Measurements from ENCODE around the gene CRNKL1.
A peak's percentile ranks its signal among the peaks of the same experiment; 100 is the strongest.
"Not testable (repeated sequence)": the region's sequence is repeated elsewhere in the genome, so short reads cannot be mapped to it uniquely, and the experiment has no call there.

The CRNKL1 gene

DNA sequence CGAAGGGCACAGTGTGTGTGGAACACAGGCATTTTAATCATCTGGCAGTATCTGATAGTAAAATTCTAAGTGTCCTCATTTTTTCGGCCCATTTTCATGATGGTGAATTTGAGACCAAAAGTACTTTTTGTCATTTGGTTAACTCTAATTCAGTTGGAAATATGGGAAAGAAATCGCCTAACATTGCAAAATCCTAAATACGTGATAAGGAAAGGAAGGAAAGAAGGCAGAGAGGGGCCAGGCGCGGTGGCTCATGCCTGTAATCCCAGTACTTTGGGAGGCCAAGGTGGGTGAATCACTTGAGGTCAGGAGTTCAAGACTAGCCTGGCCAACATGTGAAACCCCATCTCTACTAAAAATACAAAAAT lies 48.3 kb downstream of the CRNKL1 start:
- not testable (repeated sequence) for DNase-seq

DNA sequence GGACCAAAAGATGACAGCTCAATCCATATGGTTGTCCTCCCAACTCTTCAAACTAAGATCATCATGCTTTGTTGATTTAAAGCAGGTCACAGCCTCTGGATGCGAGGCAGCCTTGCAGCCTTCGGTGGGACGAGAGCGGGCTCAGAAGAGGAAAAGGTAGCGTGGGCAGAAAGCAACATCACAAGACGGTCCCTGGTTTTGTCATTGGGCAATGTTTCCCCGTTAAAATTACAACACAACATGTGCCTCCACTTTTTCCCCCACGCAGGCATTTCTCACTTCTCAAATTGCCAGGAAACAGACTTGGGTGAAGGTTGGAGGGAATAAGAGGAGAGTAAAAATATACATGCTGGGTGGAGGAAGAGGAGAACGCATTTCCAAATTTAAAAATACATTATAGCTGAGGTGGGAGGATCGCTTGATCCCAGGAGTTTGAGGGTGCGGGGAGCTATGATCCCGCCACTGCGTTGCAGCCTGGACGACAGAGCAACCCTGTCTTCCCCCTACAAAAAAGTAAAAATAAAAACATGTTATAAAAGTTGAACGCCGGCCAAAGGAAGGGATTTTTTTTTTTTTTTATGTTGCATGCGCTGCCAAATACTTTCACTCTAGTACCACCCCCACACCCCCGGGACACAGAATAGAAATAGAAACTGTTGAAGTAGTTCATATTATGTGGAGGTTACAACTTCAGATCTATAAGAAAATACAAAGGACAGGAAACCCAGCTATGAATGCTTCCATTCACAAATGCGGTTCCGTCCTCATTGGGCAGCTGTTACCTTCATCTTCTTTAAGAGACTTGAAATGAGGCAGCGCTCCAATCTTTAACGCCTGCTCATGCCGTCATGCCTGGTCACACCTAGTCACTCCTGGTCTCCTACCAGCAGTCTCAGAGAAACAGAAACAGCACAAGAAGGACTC lies 49.0 kb downstream of the CRNKL1 start:
- DNase-seq, result no peak

DNA sequence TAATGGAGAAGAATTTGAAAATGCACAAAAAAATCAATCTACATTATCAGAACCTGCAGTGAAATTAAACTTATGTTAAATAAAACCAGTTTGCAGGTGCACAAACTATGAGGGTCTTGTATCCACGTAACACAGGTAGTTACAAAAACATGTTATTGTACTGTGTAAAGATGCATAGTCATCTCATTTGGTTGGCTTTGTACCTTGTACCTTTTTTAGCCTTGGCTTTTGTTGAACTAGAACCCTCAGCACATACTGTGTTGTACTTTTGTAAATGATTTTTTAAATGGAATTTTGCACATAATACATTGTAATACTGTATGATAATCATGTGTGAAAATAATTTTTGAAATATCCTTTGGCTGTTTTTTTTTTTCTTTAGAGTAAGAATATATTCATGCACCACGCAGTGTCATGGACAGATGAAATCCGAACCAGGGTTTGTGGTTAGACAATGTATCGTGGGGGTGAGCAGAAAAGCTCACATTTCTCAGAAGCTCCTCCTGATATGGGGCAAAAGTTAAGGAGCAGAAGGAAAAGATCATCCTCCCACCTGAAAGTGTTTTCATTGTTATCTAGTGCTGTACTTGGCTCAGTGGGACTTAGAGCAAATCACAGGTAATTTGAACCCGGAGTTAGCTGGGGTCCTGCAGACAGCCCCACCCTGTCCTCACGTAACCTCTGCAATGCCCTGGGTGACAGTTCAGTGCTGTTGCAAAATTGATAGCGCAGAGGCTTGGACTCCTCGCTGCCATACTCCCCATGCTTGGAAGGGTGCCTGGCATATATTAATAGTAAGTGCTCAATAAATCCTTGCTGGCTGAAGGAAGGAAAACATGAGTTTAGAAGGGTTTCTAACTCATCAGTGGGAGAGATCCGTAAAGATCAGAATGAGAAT lies 49.9 kb downstream of the CRNKL1 start:
- no peak for DNase-seq

DNA sequence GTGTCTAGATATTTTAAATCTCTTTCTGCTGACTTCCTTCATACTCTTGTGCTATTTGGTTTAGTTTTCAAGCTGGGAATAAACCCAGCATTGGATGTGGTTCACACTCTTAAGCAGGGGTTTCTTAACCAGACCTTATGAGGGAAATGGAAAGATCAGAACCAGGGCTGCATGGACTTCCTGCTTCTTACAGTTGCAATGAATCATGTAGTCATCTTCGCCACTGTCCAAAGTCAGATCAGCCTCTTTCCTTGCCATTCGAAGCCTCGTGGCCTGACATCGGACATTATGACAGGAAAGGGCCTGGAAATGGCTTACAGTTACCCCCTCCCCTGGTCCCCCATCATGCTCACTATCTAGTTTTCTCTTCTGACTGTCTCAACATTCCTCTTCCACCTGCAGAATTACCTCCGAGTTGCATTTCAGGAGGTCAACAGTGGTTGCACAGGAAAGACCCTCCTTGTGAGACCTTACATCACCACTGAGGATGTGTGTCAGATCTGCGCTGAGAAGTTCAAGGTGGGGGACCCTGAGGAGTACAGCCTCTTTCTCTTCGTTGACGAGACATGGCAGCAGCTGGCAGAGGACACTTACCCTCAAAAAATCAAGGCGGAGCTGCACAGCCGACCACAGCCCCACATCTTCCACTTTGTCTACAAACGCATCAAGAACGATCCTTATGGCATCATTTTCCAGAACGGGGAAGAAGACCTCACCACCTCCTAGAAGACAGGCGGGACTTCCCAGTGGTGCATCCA lies 51.9 kb downstream of the CRNKL1 start:
- DNase-seq, result no peak

DNA sequence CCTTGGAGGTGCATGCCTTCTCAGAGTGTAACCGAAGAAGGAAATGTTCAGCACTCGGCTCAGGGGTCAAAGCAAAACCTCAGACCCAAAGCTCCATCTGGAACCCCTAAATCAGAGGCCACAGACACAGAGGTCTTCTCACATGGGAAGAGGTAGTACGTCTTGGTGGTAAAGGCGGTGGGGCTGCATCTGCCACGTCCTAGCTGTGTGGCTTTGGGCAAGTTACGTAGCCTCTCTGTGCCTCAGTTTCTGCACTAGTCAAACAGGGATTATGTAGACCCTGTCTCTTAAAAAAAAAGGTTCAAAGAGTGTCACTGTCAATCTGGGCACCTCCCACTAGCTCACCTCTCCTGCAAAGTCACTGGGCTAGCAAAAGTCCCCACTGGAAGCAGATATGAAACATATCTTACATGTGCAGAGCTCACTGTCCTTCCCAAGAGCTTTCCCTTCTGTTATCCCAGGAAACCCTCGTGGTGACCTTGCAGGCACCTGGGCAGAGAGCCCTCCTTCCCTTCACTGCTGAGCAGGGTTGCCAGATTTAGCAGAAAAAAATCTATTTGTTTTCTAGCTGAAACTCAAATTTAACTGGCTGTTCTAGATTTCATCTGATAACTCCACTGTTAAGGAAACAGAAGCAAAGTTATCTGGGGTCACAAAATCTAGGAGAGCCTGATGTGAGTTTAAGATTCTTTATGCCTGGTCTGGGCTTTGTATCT lies 53.1 kb downstream of the CRNKL1 start:
- no peak for DNase-seq

DNA sequence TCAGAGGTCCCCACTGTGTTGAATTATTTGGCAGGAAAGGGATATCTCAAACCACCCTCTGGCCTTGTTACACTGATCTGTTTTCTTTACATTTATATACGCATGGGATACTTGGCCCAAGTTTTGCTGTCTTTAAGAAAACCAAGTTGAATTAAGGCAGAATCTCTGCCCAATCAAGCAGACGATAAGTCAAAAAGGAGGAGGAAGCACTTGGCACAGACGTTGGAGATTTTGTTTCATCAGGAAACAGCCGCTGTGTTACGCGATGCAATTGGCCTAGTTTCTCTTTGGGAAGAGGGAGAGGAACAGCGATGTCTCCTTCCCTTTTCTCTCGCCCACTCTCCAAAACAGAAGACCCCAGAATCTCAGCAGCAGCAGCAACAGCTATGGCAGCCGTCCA lies 55.3 kb downstream of the CRNKL1 start:
- no peak for DNase-seq

DNA sequence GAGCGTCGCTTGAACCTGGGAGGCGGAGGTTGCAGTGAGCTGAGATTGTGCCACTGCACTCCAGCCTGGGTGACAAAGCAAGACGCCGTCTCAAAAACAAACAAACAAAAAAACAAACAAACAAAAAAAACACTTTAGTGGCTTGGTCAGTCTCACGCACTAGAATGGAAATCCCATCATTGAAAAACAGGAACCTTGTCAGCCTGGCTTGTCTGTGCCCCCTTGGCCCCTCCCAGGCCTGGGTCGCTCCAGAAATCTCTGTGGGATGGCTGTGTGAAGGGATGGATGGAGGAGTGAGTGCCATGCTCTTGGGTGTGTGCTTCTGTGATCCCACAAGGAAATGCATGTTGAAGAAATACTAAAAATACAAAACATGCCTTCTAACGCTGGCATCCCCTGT lies 56.0 kb downstream of the CRNKL1 start:
- no peak for DNase-seq

DNA sequence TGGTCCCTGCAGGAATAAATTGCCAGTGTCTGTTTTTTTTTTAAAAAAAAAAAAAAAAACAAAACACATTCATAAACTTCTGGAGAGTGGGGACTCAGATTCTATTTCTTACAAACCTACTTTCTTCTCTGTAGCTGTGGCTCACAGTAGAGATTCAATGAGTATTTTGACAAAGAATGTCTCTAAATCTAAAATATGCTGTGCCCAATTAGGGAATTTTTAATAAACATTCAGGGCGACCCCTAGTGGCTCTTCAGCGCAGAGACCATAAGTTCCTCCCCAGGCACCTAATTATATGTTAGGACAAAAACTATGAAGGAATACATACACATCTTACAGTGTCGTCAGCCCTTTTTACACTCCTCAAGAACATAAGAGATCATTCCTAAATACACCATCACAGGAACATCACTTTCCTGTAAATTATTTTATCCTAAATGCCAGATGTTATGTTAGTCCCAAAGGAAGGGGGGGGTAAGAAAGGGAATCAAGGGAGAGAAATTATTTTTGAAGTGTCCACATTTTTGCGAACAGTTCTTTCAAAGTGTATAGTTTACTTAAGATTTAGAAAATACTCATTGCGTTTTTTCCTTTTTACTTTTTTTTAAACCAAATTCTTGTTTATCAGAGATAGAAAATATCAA lies 56.9 kb downstream of the CRNKL1 start:
- peak; percentile 40 for DNase-seq

DNA sequence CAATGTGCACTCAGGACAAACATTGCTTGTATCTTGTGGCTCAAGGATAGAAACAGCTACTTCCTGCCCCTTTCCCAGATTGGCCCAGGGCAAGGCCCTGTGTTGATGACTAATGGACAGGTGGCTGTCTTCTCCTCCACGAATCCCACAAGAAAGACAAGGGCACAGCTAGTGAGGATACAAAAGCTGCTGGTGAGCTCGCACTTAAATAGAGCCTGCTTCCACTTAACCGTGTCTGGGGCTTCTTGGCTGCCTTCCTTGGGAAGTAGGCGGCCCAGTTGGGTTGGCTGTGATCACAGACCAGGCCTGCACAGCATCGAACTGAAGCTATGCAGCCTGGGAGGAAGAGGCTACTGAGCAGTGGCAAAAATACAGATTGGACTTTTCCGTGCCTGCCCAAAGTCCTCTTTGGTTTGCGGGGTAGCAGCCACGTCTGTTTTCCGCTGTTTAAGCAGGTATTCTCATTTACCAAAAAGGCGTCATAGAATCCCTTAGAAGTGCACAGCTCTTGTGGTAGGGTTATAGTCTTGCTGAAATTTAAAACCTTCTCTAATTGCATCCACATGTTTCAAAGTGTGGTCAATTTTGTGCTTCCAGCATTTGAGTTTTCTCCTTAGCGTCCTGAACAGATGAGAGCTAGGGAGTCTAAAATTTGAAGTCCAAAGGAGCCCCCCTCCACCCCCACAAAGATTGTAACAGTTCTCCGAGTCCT lies 58.2 kb downstream of the CRNKL1 start:
- DNase-seq, result no peak

DNA sequence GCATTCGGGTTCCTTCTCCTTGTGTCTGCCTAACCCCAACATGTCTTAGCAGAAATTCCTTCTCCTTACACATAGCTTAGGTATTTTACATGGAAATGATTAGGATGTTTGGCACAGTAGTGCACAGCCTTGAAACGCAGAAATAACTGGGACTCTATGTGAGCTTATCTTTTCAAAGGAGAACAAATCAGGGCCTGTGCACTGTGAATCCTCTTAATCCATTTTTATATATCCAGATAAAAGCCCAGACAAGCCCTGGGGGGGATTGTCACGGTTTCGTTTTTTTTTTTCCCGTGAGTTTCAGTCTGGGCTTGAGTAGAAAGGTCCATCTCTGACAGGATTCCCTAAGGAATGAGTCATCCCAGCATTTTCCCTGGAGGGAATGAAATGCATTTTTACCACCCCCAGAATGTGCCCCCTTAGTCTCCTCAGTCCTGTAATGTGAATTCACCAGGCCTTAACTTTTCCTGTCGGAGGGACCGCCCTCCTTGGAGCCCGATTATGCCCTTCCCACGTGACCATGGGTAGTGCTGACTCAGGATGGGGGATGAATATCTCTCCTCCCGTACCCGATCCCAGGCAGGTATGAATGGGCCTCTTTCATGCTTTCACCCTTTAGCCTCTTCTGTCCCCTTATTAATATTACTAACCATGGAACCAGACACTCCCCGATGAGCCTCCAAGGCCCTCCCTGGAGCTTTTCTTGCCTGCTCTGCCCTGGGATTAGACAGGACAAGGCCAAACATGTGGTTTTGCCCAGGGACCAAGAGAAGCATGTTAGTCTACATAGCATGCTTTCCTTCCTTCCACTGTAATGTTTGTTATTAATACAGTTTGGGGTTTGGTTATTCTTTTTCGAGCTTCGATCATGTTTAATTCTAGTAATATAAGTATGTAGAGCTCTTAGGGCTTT lies 59.0 kb downstream of the CRNKL1 start:
- no peak for DNase-seq

DNA sequence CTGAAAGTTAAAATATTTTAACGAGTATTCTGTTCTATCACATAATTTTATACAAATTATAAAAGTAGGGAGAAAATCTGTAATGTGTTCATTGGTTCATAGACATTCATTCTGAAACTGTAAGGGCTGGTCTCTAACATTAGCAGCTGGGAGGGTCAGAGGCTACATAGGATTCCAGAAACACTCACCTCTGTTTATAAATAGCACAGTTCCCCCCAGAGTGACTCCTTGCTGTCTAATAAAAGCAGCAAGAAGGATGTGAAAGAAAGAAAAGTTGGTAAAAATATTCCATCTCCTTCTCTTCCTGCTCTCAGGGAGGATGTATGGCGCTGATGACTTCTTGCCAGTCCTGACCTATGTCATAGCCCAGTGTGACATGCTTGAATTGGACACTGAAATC lies 60.4 kb downstream of the CRNKL1 start:
- no peak for DNase-seq

DNA sequence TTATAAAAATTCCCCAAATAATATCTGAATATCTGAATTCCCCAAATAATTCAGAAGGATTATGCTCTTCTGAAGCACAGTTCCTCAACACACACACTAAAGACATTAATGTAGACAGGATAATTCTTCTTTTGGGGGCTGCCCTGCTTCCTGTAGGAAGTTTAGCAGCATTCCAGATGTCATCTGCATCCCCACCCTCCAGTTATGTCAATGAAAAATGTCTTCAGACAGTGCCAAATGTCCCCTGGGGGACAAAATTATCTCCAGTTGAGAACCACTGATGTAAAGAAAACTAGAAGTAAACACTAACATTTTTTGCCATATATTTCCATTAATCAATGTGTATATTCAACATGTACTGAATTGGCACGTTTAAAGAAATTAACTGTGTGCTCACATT lies 61.0 kb downstream of the CRNKL1 start:
- DNase-seq, result no peak

DNA sequence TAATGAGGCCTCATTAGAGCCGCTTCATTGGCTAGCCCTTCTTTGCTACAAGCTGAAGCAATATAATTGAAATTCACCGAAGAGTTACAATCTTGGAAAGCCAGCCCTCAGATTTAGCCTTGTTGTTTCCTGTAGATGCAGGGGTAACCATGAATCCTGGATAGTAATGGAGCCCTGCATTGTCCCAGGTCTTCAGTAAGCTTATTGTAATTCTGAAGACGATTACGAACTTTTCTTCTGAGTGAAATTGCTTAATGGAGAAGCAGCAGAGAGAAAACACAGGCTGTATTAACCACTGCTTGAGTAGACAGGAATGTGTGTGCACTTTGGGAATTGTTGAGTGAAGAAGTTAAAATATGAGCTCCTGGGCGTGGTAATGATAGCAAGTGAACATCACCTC lies 61.4 kb downstream of the CRNKL1 start:
- DNase-seq, result no peak

DNA sequence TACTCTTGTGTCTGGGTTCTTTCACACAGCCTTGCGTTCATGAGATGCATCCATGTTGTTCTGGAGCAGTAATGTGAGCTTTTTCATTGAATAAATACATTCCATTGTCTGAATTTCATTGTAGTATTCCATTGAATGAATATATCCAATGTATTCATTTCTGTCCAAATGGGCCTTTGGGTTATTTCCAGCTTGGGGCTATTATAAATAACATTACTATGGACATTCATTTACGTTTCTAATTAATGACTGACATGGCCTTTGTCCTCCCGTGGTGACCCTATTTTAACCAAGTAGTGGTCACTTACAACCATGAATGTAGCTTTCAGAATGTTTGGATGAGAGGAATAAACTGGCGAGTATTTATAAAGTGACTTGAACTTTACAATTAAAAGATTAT lies 65.2 kb downstream of the CRNKL1 start:
- no peak for DNase-seq

DNA sequence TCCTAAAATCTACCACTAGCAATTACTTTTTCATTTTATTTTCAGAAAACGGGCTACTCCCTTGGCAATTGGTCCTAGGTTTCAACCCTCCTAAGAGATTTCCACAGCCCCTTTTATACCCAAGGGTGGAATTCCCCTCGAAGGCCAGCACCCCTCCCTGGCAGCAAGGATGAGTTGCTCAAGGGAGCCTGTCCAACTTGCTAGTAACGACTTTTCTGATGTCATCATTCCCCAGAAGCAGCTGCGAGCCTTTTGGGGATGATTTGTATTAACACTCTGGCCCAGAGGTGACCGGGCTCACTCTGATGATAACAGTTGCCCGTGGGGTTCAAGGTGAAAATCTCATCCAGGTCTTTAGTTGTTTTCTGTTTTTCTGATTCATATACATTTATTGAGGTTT lies 65.8 kb downstream of the CRNKL1 start:
- DNase-seq, result no peak

All from COR-L47 (cell line).